Measurements from ENCODE around the gene RBFOX2. TPM values are rescaled to one million over a fixed set of nuclear protein-coding genes. Genes with fewer than 3 reads are reported as not detected.

Gene RBFOX2
- total and polyA plus RNA-seq, 4 donors = 14.2 to 53.6 (median 25.6) TPM

DNA sequence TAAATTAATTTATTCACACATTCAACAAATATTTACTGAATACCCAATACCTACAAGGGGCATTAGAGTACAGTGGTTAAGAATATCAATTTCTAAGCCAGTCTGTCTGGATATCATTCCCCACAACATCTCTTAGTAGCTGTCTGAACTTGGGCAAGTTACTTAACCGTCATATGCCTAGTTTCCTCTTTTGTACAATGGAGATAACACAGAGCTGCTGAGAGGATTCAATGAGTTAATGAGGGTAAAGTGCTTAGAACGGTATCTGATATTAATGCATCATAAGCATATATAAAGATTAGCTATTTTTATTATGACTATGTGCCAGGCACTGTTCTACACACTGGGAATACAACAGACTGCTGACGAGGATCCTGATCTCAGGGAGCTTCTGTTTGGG, 194.6 kb downstream of the RBFOX2 start:
- no peak overlapping the region for H3K9ac ChIP-seq (ENCODE audit: low read depth in 1 of 2, low read length in 2 of 2)
- H3K36me3 ChIP-seq (ENCODE audit: control insufficient read depth in 4 of 4, insufficient read depth in 3 of 4, low read depth in 1 of 4, low read length in 3 of 4) = no peaks in the 10 kb centered on the region
- H3K27me3 ChIP-seq (ENCODE audit: control insufficient read depth in 4 of 4, insufficient read depth in 4 of 4, low read length in 3 of 4) = no peaks in the 10 kb centered on the region
- H3K9me3 ChIP-seq (ENCODE audit: control insufficient read depth in 4 of 4, low read length in 3 of 4) = no peaks in the 10 kb centered on the region
- no peak for DNase-seq (ENCODE audit: low spot score)
- H3K27ac ChIP-seq (ENCODE audit: low read depth in 1 of 2, low read length in 2 of 2) = no peak overlapping the region
- no peak for TF ChIP-seq TAF1 (conservative IDR thresholded peaks at IDR 0.05)
- TF ChIP-seq, protein P1, sequence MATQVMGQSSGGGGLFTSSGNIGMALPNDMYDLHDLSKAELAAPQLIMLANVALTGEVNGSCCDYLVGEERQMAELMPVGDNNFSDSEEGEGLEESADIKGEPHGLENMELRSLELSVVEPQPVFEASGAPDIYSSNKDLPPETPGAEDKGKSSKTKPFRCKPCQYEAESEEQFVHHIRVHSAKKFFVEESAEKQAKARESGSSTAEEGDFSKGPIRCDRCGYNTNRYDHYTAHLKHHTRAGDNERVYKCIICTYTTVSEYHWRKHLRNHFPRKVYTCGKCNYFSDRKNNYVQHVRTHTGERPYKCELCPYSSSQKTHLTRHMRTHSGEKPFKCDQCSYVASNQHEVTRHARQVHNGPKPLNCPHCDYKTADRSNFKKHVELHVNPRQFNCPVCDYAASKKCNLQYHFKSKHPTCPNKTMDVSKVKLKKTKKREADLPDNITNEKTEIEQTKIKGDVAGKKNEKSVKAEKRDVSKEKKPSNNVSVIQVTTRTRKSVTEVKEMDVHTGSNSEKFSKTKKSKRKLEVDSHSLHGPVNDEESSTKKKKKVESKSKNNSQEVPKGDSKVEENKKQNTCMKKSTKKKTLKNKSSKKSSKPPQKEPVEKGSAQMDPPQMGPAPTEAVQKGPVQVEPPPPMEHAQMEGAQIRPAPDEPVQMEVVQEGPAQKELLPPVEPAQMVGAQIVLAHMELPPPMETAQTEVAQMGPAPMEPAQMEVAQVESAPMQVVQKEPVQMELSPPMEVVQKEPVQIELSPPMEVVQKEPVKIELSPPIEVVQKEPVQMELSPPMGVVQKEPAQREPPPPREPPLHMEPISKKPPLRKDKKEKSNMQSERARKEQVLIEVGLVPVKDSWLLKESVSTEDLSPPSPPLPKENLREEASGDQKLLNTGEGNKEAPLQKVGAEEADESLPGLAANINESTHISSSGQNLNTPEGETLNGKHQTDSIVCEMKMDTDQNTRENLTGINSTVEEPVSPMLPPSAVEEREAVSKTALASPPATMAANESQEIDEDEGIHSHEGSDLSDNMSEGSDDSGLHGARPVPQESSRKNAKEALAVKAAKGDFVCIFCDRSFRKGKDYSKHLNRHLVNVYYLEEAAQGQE (IDR thresholded peaks at IDR 0.05) = no peak
- TF ChIP-seq, protein P2, sequence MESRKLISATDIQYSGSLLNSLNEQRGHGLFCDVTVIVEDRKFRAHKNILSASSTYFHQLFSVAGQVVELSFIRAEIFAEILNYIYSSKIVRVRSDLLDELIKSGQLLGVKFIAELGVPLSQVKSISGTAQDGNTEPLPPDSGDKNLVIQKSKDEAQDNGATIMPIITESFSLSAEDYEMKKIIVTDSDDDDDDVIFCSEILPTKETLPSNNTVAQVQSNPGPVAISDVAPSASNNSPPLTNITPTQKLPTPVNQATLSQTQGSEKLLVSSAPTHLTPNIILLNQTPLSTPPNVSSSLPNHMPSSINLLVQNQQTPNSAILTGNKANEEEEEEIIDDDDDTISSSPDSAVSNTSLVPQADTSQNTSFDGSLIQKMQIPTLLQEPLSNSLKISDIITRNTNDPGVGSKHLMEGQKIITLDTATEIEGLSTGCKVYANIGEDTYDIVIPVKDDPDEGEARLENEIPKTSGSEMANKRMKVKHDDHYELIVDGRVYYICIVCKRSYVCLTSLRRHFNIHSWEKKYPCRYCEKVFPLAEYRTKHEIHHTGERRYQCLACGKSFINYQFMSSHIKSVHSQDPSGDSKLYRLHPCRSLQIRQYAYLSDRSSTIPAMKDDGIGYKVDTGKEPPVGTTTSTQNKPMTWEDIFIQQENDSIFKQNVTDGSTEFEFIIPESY (IDR thresholded peaks at IDR 0.05) = no peak
- no peak for TF ChIP-seq EGR1 (IDR thresholded peaks at IDR 0.05; ENCODE audit: low read depth in 2 of 2)
- TF ChIP-seq NR2F2 (IDR thresholded peaks at IDR 0.05) = no peak
- TF ChIP-seq SP1 (IDR thresholded peaks at IDR 0.05) = no peak
- no peak for TF ChIP-seq JUND (IDR thresholded peaks at IDR 0.05)
- no peak for TF ChIP-seq FOXA2 (IDR thresholded peaks at IDR 0.05)
- TF ChIP-seq, protein P3, sequence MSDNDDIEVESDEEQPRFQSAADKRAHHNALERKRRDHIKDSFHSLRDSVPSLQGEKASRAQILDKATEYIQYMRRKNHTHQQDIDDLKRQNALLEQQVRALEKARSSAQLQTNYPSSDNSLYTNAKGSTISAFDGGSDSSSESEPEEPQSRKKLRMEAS (IDR thresholded peaks at IDR 0.05) = no peak
- TF ChIP-seq, protein P4, sequence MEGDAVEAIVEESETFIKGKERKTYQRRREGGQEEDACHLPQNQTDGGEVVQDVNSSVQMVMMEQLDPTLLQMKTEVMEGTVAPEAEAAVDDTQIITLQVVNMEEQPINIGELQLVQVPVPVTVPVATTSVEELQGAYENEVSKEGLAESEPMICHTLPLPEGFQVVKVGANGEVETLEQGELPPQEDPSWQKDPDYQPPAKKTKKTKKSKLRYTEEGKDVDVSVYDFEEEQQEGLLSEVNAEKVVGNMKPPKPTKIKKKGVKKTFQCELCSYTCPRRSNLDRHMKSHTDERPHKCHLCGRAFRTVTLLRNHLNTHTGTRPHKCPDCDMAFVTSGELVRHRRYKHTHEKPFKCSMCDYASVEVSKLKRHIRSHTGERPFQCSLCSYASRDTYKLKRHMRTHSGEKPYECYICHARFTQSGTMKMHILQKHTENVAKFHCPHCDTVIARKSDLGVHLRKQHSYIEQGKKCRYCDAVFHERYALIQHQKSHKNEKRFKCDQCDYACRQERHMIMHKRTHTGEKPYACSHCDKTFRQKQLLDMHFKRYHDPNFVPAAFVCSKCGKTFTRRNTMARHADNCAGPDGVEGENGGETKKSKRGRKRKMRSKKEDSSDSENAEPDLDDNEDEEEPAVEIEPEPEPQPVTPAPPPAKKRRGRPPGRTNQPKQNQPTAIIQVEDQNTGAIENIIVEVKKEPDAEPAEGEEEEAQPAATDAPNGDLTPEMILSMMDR (IDR thresholded peaks at IDR 0.05; ENCODE audit: low read depth, low read length, missing input control) = no peak
- TF ChIP-seq GABPA (IDR thresholded peaks at IDR 0.05 in 1 of 2, conservative IDR thresholded peaks at IDR 0.05 in 1 of 2) = no peak
- 63% methylated on average over 3 of the region's 3 CpGs for WGBS
- no peak overlapping the region for H3K4me3 ChIP-seq (ENCODE audit: low read depth in 1 of 3, low read length in 3 of 3)
- peaks cover 4 to 34% (median 26%) of the 10 kb centered on the region in 4 donors for H3K4me1 ChIP-seq (ENCODE audit: control insufficient read depth in 4 of 4, insufficient read depth in 4 of 4, low read length in 3 of 4)

DNA sequence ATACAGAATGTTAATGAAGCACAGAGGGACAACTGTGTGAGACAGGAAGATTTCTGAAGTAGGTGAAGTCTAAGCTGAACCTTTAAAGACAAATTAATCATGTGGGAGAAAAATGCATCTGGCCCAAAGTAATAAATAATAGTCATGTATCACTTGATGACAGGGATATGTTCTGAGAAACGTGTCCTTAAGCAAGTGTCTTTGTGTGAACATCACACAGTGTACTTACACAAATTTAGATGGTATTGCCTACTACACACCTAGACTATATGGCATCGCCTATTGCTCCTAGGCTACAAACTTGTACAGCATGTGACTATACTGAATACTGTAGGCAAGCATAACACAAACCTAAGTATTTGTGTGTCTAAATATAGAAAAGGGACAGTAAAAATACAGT, 198.3 kb downstream of the RBFOX2 start:
- Histone ChIP-seq H3K27me3 (ENCODE audit: control insufficient read depth in 4 of 4, insufficient read depth in 4 of 4, low read length in 3 of 4) (no peaks in the 10 kb centered on the region), H3K9me3 (ENCODE audit: control insufficient read depth in 4 of 4, low read length in 3 of 4) (no peaks in the 10 kb centered on the region), H3K4me3 (ENCODE audit: low read depth in 1 of 3, low read length in 3 of 3) (no peak overlapping the region), H3K36me3 (ENCODE audit: control insufficient read depth in 4 of 4, insufficient read depth in 3 of 4, low read depth in 1 of 4, low read length in 3 of 4) (no peaks in the 10 kb centered on the region), H3K27ac (ENCODE audit: low read depth in 1 of 2, low read length in 2 of 2) (no peak overlapping the region), H3K9ac (ENCODE audit: low read depth in 1 of 2, low read length in 2 of 2) (no peak overlapping the region), H3K4me1 (ENCODE audit: control insufficient read depth in 4 of 4, insufficient read depth in 4 of 4, low read length in 3 of 4) (peaks cover 4 to 15% (median 10%) of the 10 kb centered on the region in 4 donors)
- 91% methylated on average over 2 of the region's 2 CpGs for WGBS
- DNase-seq (ENCODE audit: low spot score) = no peak
- no peak for TF ChIP-seq GABPA (IDR thresholded peaks at IDR 0.05 in 1 of 2, conservative IDR thresholded peaks at IDR 0.05 in 1 of 2)
- no peak for TF ChIP-seq NR2F2 (IDR thresholded peaks at IDR 0.05)
- TF ChIP-seq FOXA1 (IDR thresholded peaks at IDR 0.05) = no peak
- no peak for TF ChIP-seq HNF4G (IDR thresholded peaks at IDR 0.05)
